SU-DHL-6 (cell line): ENCODE data around the gene AOAH.

Experiments used
- H2AFZ ChIP-seq: fragments of 200-600 bp; sonication (generic); 2 replicates; pipeline ENCODE4 v1.6.1; 2014; ENCODE audit warnings: low read depth, mild to moderate bottlenecking, moderate library complexity, mixed read lengths, antibody characterized with exemption, low read length; ENCODE audit not compliant: severe bottlenecking
- H3F3A ChIP-seq: fragments of 200-600 bp; shearing (Covaris generic); 2 replicates; pipeline ENCODE4 v1.6.0; 2016; ENCODE audit warnings: antibody characterized with exemption, mild to moderate bottlenecking; ENCODE audit not compliant: insufficient read depth
- H3K27ac ChIP-seq: fragments of 200-600 bp; sonication (generic); 2 replicates; pipeline ENCODE4 v1.5.1; 2016; ENCODE audit warnings: low read depth, mild to moderate bottlenecking, low read length, moderate library complexity, mixed read lengths
- H3K27me3 ChIP-seq: fragments of 200-600 bp; sonication (generic), shearing (Covaris generic); 2 replicates; pipeline ENCODE4 v1.6.0; 2014; ENCODE audit warnings: mild to moderate bottlenecking, low read length
- H3K36me3 ChIP-seq: fragments of 200-600 bp; sonication (generic); 2 replicates; pipeline ENCODE4 v1.6.1; 2014; ENCODE audit warnings: mild to moderate bottlenecking, low read length, mixed read lengths
- H3K4me2 ChIP-seq: fragments of 300-600, 200-600 bp; shearing (Covaris generic), sonication (generic); 2 replicates; pipeline ENCODE4 v1.6.0; 2014; ENCODE audit warnings: low read length, low read depth, mild to moderate bottlenecking; ENCODE audit not compliant: poor library complexity, severe bottlenecking
- H3K4me3 ChIP-seq: fragments of 200-600 bp; sonication (generic); 2 replicates; pipeline ENCODE4 v1.5.1; 2014; ENCODE audit warnings: antibody characterized with exemption, low read length, mild to moderate bottlenecking, mixed read lengths; ENCODE audit not compliant: insufficient read depth, poor library complexity, severe bottlenecking
- H3K79me2 ChIP-seq: fragments of 200-600 bp; sonication (generic); 2 replicates; pipeline ENCODE4 v1.6.1; 2014; ENCODE audit warnings: mild to moderate bottlenecking, low read length, moderate library complexity; ENCODE audit not compliant: insufficient read depth
- H3K9ac ChIP-seq: fragments of 200-600 bp; sonication (generic); 2 replicates; pipeline ENCODE4 v1.7.0; 2014; ENCODE audit warnings: mild to moderate bottlenecking, low read length
- H3K9me2 ChIP-seq: fragments of 200-600 bp; sonication (generic); replicated peaks from 2 replicates; pipeline ENCODE4 v1.6.1; 2014; ENCODE audit warnings: low read length; ENCODE audit not compliant: insufficient read depth
- H3K9me3 ChIP-seq: fragments of 200-600 bp; sonication (generic); 2 replicates; pipeline ENCODE4 v1.6.1; 2014; ENCODE audit warnings: low read length, mixed read lengths; ENCODE audit not compliant: insufficient read depth
- H4K20me1 ChIP-seq: fragments of 200-600 bp; sonication (generic); 2 replicates; pipeline ENCODE4 v1.6.1; 2014; ENCODE audit warnings: low read depth, mild to moderate bottlenecking, antibody characterized with exemption, low read length, moderate library complexity, mixed read lengths
- EZH2phosphoT487 ChIP-seq: fragments of 200-600 bp; sonication (generic), shearing (Covaris generic); conservative IDR thresholded peaks from 2 replicates; pipeline ENCODE4 v1.6.1; 2018; ENCODE audit warnings: mild to moderate bottlenecking, antibody characterized with exemption, low read length, moderate library complexity, mixed read lengths
- TF ChIP-seq, protein P1 (sequence below): fragments of 200-600 bp; sonication (generic); IDR thresholded peaks from one replicate; pipeline ENCODE4 v1.5.1; 2017; ENCODE audit warnings: antibody characterized with exemption, mild to moderate bottlenecking, low read length, moderate library complexity; ENCODE audit not compliant: insufficient read depth, poor library complexity, severe bottlenecking

AOAH gene

DNA sequence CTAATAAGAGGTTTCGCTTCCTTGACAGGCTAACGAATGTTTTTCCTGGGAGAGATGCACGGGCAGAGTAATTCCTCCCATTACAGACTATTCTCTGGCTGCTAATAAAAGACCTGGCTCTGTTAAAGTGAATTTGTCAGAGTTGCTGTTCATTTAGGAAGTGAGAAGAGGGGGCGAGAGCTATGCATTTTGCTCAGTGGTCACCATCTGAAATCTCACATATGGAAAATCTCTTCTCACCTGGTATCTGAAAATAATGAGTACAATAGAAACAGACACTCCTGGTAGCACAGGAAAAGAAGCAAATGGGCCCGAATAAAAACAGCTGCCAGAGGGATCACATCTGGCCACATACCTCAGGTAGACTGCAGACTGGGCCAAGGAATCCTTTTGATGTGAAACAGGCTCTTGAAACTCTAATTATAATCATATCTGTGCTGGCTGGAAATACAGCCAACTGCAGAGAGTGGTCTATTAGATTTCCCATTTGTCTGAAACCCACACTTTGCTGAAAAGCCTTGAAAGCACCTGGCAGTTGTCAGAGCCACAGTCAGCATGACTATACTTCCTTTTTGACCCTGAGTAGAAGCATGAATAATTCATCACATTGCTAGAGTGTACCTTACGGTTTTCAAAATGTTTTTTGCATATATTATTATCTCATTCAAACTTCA is 33.6 kb downstream of the AOAH start:
- no peak overlapping the region for H3K4me3 ChIP-seq
- TF ChIP-seq EZH2phosphoT487: no peak
- H3F3A ChIP-seq: no peaks in the 10 kb centered on the region
- H3K79me2 ChIP-seq: no peaks in the 10 kb centered on the region
- H2AFZ ChIP-seq: no peak overlapping the region
- H3K27ac ChIP-seq: no peak overlapping the region
- no peaks in the 10 kb centered on the region for H3K36me3 ChIP-seq
- no peaks in the 10 kb centered on the region for H3K27me3 ChIP-seq
- H3K4me2 ChIP-seq: no peak overlapping the region
- no peaks in the 10 kb centered on the region for H3K9me3 ChIP-seq
- no peak overlapping the region for H3K9ac ChIP-seq
- H3K9me2 ChIP-seq: no peaks in the 10 kb centered on the region
- H4K20me1 ChIP-seq: no peaks in the 10 kb centered on the region

DNA sequence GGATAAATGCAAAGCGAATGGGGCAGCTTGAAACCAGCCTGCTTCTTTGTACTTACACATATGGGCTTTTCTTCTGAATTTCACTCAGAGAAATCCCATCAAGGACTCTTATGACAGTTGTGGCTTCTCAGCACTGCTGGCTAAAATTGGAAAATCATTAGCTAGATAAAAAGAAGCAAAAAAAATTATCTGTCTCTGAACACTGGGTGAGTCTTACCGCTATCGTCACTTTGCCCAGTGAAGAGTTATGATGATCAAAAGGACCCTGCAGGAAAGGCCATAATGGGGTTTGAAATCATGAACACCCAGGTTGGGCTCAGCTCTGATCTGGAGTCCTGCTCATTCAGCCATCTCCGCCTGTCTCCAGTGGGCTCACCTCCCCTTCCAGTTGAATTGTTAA is 34.3 kb downstream of the AOAH start:
- no peaks in the 10 kb centered on the region for H3K79me2 ChIP-seq
- TF ChIP-seq, protein P1, sequence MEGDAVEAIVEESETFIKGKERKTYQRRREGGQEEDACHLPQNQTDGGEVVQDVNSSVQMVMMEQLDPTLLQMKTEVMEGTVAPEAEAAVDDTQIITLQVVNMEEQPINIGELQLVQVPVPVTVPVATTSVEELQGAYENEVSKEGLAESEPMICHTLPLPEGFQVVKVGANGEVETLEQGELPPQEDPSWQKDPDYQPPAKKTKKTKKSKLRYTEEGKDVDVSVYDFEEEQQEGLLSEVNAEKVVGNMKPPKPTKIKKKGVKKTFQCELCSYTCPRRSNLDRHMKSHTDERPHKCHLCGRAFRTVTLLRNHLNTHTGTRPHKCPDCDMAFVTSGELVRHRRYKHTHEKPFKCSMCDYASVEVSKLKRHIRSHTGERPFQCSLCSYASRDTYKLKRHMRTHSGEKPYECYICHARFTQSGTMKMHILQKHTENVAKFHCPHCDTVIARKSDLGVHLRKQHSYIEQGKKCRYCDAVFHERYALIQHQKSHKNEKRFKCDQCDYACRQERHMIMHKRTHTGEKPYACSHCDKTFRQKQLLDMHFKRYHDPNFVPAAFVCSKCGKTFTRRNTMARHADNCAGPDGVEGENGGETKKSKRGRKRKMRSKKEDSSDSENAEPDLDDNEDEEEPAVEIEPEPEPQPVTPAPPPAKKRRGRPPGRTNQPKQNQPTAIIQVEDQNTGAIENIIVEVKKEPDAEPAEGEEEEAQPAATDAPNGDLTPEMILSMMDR: no peak
- TF ChIP-seq EZH2phosphoT487: no peak
- H4K20me1 ChIP-seq: no peaks in the 10 kb centered on the region
- H3K9me3 ChIP-seq: no peaks in the 10 kb centered on the region
- no peaks in the 10 kb centered on the region for H3K27me3 ChIP-seq
- no peak overlapping the region for H2AFZ ChIP-seq
- no peak overlapping the region for H3K4me2 ChIP-seq
- no peaks in the 10 kb centered on the region for H3K9me2 ChIP-seq
- no peak overlapping the region for H3K4me3 ChIP-seq
- no peaks in the 10 kb centered on the region for H3F3A ChIP-seq
- no peak overlapping the region for H3K9ac ChIP-seq
- H3K27ac ChIP-seq: no peak overlapping the region
- no peaks in the 10 kb centered on the region for H3K36me3 ChIP-seq

DNA sequence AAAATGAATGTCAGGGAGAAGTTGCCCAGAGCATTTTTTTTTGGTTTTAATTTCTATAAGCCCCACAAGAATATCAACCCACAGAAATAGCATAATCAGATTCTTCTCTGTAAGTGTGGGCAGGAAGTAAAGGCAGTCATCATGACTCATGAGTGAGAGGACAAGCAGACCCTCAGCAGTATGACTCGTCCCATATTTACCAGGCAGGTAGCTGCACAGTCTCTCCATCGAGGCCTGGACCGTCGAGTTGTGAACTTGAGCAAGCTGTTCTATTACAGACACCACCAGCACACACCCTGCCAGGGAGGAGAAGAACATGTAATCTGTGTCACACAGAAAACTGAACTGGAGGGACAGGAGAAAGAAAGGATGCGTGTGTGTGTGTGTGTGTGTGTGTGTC is 37.8 kb downstream of the AOAH start:
- no peaks in the 10 kb centered on the region for H4K20me1 ChIP-seq
- H3K4me2 ChIP-seq: no peak overlapping the region
- H3K27me3 ChIP-seq: no peaks in the 10 kb centered on the region
- H3K27ac ChIP-seq: no peak overlapping the region
- H3K79me2 ChIP-seq: no peaks in the 10 kb centered on the region
- no peak for TF ChIP-seq EZH2phosphoT487
- TF ChIP-seq, protein P1: no peak
- no peaks in the 10 kb centered on the region for H3K9me2 ChIP-seq
- H3F3A ChIP-seq: no peaks in the 10 kb centered on the region
- H3K36me3 ChIP-seq: no peaks in the 10 kb centered on the region
- no peak overlapping the region for H3K4me3 ChIP-seq
- no peak overlapping the region for H3K9ac ChIP-seq
- H3K9me3 ChIP-seq: no peaks in the 10 kb centered on the region
- no peak overlapping the region for H2AFZ ChIP-seq

DNA sequence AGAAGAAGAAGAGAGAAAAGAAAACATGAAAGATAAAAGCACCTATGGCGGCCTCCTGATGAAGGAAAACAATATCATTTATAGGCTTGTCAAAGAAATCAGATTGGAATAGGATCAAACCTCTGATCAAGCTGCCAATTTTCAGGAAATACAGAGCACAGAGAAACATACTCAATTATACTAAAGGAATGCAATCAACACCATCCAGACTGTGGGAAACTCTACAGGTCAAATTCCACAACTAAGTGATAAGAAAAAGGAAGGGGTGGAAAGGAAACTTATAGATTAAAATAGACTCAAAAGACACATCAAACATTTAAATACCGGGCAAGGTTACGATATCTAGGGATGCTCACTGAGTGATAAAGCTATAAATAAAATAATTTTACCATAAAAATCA is 39.3 kb downstream of the AOAH start:
- no peaks in the 10 kb centered on the region for H3K9me2 ChIP-seq

More for the DNA sequence above, 39.3 kb downstream of the AOAH start:
- Histone ChIP-seq H3K9me3 (no peaks in the 10 kb centered on the region), H3K4me3 (no peak overlapping the region), H3K79me2 (no peaks in the 10 kb centered on the region), H3F3A (no peaks in the 10 kb centered on the region), H3K9ac (no peak overlapping the region), H3K4me2 (no peak overlapping the region), H3K27me3 (no peaks in the 10 kb centered on the region), H3K36me3 (no peaks in the 10 kb centered on the region), H2AFZ (no peak overlapping the region), H3K27ac (no peak overlapping the region), H4K20me1 (no peaks in the 10 kb centered on the region)
- TF ChIP-seq, protein P1: no peak
- TF ChIP-seq EZH2phosphoT487: no peak
